ENCODE measurements around the gene MUSK.

The MUSK gene

GRCh38 chr9:110668570-110669167, at the start of gene MUSK:
Gene MUSK, plus strand, starts transcription at chr9:110668791. Its CDS starts 114 bp downstream, at chr9:110668905.
- no peak for FAIRE-seq
- no peak for DNase-seq (ENCODE audit: insufficient read length, low spot score)

GRCh38 chr9:110619831-110620230, 48.8 kb upstream of the MUSK start:
- DNase-seq (ENCODE audit: insufficient read length, low spot score) (no peak), FAIRE-seq (no peak)

DNA sequence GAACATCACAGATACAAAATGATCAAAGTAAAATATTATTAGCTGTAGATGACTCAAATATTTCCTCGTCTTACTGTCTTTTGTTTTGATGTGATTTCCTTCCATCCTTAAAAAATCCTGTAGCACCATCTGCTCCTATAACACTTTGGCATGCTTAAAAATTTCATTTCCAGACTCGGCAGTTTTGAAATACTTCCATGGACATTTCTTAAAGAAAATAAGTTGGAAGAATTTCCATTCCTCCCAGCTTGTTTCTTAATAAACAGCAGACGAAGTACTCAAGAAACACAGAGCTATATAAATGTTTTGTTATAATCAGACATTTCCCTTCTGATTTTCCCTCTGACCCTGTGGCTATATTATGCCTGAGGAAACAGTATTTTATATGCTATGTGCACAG, 47.9 kb upstream of the MUSK start:
- no peak for DNase-seq (ENCODE audit: insufficient read length, low spot score)
- no peak for FAIRE-seq

GRCh38 chr9:110622368-110622767, 46.2 kb upstream of the MUSK start:
- FAIRE-seq: no peak
- no peak for DNase-seq (ENCODE audit: insufficient read length, low spot score)

DNA sequence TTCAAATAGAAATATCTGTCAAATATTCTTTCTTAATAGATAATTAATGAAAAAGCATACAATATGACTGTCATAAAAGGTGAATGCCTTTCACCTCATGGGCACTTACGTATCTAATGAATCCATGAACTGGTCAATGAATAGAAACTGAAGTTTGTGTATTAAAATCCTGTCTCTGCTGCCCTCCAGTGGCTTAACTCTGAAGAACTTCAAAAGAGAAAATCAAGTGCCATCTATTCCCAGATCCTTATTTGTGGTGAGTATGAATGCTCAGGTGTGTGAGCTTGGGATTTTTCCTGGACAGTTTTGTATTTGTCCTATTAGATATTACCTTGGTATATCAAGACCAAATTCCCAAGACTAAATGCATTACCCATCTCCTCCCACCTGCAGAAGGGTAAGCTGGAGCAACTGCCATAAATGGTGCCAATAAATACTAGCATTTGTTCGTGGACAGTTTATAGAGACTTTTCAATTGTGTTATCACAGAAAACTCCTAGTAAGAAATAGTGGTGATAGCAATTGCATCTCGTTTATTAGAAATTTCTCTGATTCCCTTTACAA, 45.0 kb upstream of the MUSK start:
- peak; percentile 87 for FAIRE-seq

GRCh38 chr9:110626101-110626829, 42.3 kb upstream of the MUSK start:
- FAIRE-seq (no peak), DNase-seq (ENCODE audit: insufficient read length, low spot score) (no peak)

More for the DNA sequence above, 45.0 kb upstream of the MUSK start:
- peak; percentile 12 for DNase-seq (ENCODE audit: insufficient read length, low spot score)

GRCh38 chr9:110635589-110635988, 33.0 kb upstream of the MUSK start:
- DNase-seq (ENCODE audit: insufficient read length, low spot score) (no peak), FAIRE-seq (no peak)

DNA sequence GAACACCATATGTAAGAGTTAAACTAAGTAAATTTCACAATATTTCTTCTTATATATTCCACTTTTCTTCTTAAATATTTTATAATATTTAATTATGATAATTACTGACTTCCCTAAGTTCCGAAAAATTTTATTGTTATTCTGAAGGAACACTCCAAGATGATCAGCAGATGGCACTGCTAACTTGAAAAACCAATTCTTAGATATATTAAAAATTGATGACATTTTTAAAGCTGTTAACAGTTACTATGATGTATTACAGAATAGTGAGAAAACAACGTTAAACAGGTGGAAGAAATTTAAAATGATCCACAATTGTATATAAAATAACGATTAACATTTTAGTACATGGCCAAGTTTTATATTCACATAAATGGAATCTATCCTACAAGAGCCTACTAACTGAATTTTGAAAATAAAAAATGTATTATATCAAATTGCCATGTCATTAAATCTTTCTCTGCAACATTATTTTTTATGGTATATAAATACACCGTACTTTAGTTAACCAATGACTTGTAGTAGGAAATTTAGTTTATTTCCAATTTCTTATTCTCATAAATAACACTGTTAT, 30.1 kb upstream of the MUSK start:
- DNase-seq (ENCODE audit: insufficient read length, low spot score) (no peak), FAIRE-seq (no peak)

DNA sequence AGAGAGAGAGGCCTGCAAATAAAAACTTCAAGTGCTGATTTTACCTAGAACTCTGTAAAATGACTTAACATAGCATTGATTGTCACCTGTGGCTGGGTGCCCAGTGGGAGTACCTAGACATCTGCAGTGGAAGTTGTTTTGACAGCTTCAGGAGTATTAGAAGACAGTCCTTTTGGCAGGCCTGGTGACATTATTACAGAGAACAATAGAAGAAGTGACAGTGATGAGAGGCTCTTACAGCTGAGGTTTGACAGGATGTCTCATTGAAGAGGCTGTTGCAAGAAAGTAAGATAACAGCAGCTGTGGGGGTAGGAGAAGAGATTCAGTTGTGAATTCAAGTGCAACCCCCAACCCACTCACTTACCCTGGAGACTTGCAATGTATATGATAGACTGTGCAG, 27.9 kb upstream of the MUSK start:
- DNase-seq (ENCODE audit: insufficient read length, low spot score): no peak
- no peak for FAIRE-seq

- no peak for DNase-seq (ENCODE audit: insufficient read length, low spot score)
- FAIRE-seq: no peak
Observed at GRCh38 chr9:110641293-110641692, 27.3 kb upstream of the MUSK start.

- DNase-seq (ENCODE audit: insufficient read length, low spot score) (no peak), FAIRE-seq (no peak)
Observed at GRCh38 chr9:110648696-110649095, 19.9 kb upstream of the MUSK start.

DNA sequence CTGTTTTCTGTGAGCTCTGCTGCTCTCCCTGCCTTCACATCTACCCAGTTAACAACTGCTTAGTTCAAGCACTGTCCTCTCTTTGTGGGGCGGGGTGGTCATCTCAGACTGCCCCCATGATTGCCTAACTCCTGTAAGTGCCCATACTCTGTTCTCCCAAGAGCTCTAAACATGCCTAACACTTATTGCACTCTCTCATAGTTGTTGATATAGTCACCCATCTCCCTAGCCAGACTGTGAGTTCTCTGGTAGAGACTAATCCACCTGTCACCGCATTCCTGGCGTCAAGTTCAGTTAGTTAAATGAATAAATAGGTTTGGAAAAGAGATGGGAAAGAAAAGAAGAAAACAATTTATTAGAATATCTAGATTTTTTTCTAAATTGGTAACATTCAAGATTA, 18.3 kb upstream of the MUSK start:
- no peak for FAIRE-seq

GRCh38 chr9:110650991-110651411, 17.6 kb upstream of the MUSK start:
- FAIRE-seq: no peak
- no peak for DNase-seq (ENCODE audit: insufficient read length, low spot score)

More for the DNA sequence above, 18.3 kb upstream of the MUSK start:
- DNase-seq (ENCODE audit: insufficient read length, low spot score): no peak

GRCh38 chr9:110655754-110656641, 12.6 kb upstream of the MUSK start:
- no peak for FAIRE-seq

GRCh38 chr9:110659891-110660541, 8.6 kb upstream of the MUSK start:
- DNase-seq (ENCODE audit: insufficient read length, low spot score): no peak
- no peak for FAIRE-seq

More at GRCh38 chr9:110655754-110656641, 12.6 kb upstream of the MUSK start:
- DNase-seq (ENCODE audit: insufficient read length, low spot score): no peak

- DNase-seq (ENCODE audit: insufficient read length, low spot score): no peak
- no peak for FAIRE-seq
Observed at GRCh38 chr9:110669433-110669832, 842 bp downstream of the MUSK start.

- FAIRE-seq (no peak), DNase-seq (ENCODE audit: insufficient read length, low spot score) (no peak)
Observed at GRCh38 chr9:110671849-110672248, 3.3 kb downstream of the MUSK start.

- no peak for DNase-seq (ENCODE audit: insufficient read length, low spot score)
- no peak for FAIRE-seq
Observed at GRCh38 chr9:110672873-110673510, 4.4 kb downstream of the MUSK start.

DNA sequence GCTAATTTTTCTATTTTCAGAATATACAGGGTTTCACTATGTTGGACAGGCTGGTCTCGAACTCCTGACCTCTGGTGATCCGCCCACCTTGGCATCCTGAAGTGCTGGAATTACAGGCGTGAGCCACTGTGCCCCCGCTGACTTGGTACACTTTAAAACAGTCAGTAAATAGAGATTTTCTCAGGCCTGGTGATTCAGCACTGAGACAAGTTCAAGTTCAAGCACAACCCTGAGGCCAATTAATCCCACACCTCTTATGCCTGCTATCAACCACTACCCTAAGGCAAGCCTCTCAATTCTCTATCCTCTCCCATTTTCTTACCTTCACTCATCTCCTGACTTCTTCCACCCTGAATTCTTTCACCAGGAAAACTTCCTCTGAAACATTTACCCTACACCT, 18.9 kb downstream of the MUSK start:
- FAIRE-seq (no peak), DNase-seq (ENCODE audit: insufficient read length, low spot score) (no peak)

GRCh38 chr9:110688329-110688728, 19.7 kb downstream of the MUSK start:
- DNase-seq (ENCODE audit: insufficient read length, low spot score) (no peak), FAIRE-seq (no peak)
